Activated naive CD4-positive, alpha-beta T cell treated with anti-CD3 and anti-CD28 coated beads for 36 hours (primary cell): ENCODE results near the gene UBAP2L. TPM values are rescaled to one million over a fixed set of nuclear protein-coding genes. Genes with fewer than 3 reads are reported as not detected.
"Not testable (repeated sequence)": the region's sequence is repeated elsewhere in the genome, so short reads cannot be mapped to it uniquely, and the experiment has no call there.

Source experiments
- CTCF ChIA-PET: fragments of 350-600 bp; sonication (Branson Sonifier 250); formaldehyde crosslinking; loops from one replicate; lab custom pipeline; 2021; ENCODE audit warnings: antibody characterized with exemption; lab: Charles Lee
- DNase-seq: peaks from one replicate; pipeline ENCODE4 v3.0.0-alpha.2; 2020
- H3K27ac Mint-ChIP-seq: one replicate; pipeline ENCODE4 v1.8.0; 2021; ENCODE audit warnings: mild to moderate bottlenecking, mixed read lengths
- H3K27me3 Mint-ChIP-seq: one replicate; pipeline ENCODE4 v1.8.0; 2021; ENCODE audit warnings: low read depth, mixed read lengths
- H3K36me3 Mint-ChIP-seq: one replicate; pipeline ENCODE4 v1.8.0; 2021; ENCODE audit warnings: low read depth, mixed read lengths
- H3K4me1 Mint-ChIP-seq: one replicate; pipeline ENCODE4 v1.8.0; 2021; ENCODE audit warnings: low read depth, mixed read lengths
- H3K4me3 Mint-ChIP-seq: one replicate; pipeline ENCODE4 v1.8.0; 2021; ENCODE audit warnings: mild to moderate bottlenecking, moderate library complexity, mixed read lengths
- H3K9me3 Mint-ChIP-seq: one replicate; pipeline ENCODE4 v1.8.0; 2021; ENCODE audit warnings: mixed read lengths
- intact Hi-C: fragments of 100-400 bp; cut with micrococcal nuclease; formaldehyde crosslinking; loops from one replicate; pipeline ENCODE4 v1.15.1; 2023
- total RNA-seq, 2 experiments: library from RNA; stranded (reverse); gene quantifications; one replicate each; pipeline ENCODE4 v1.2.3, GENCODE V29; 2021

Gene UBAP2L
- total RNA-seq, 2 experiments from 2014 or later = 154 to 164 TPM

GRCh38 chr1:154183046-154183915 is 37.5 kb upstream of the UBAP2L start:
- Mint-ChIP-seq H3K27me3 (no peaks in the 10 kb centered on the region), H3K4me1 (peaks cover 38% of the 10 kb centered on the region), H3K36me3 (peaks cover 35% of the 10 kb centered on the region), H3K27ac (peak overlapping the region; percentile 99), H3K4me3 (peak overlapping the region; percentile 100), H3K9me3 (no peaks in the 10 kb centered on the region)
- peak; percentile 98 for DNase-seq
- CTCF ChIA-PET = interaction anchor here (1.1 to 1.6 kb wide), 3 partner anchors 14 to 27 kb away, joined by 4 to 6 read pairs (median 5); no protein-coding TSS in a partner anchor
- intact Hi-C loops = loop anchor here (2.0 to 5.0 kb wide), 4 partner anchors 36 to 374 kb away; partner anchors contain the start of gene UBE2Q1

DNA sequence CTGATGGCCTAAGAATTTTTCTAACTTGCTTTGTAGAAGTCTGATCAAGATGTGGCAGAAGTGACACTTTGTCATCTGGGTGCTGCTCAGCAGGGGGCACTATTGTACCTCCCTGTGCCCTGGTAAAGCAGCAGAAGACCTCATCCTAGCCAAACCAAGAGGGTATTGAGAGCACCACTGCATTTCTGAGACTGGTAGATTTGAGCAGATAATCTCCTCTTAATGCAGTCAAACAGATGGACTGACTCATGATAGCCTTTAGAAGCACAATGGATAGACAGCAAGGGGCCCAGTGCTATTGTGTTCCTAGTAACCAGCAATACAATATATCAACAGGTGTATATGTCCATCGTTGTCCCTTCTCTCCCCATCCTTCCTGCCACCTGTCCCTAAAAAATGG is 34.6 kb upstream of the UBAP2L start:
- peak; percentile 90 for DNase-seq
- Mint-ChIP-seq H3K36me3 (peaks cover 15% of the 10 kb centered on the region), H3K27ac (no peak overlapping the region), H3K27me3 (peaks cover 1% of the 10 kb centered on the region), H3K4me3 (no peak overlapping the region), H3K4me1 (peaks cover 10% of the 10 kb centered on the region), H3K9me3 (no peaks in the 10 kb centered on the region)
- CTCF ChIA-PET = no interaction called here
- intact Hi-C loops = loop anchor here (1.0 to 5.0 kb wide), 5 partner anchors 86 to 361 kb away; partner anchors contain the start of gene HAX1

- Mint-ChIP-seq H3K4me3 (no peak overlapping the region), H3K9me3 (no peaks in the 10 kb centered on the region), H3K4me1 (peaks cover 7% of the 10 kb centered on the region), H3K36me3 (peaks cover 7% of the 10 kb centered on the region), H3K27me3 (peaks cover 3% of the 10 kb centered on the region), H3K27ac (no peak overlapping the region)
- intact Hi-C loops = loop anchor here (1.0 to 5.0 kb wide), 5 partner anchors 85 to 360 kb away; partner anchors contain the start of gene HAX1
- DNase-seq = no peak
- CTCF ChIA-PET = interaction anchor here (0.8 kb wide), 1 partner anchor 84 kb away, joined by 3 read pairs; no protein-coding TSS in a partner anchor
These were observed 33.8 kb upstream of the UBAP2L start for GRCh38 chr1:154186852-154187501.

GRCh38 chr1:154190550-154190949 is 30.2 kb upstream of the UBAP2L start:
- H3K9me3 Mint-ChIP-seq = no peaks in the 10 kb centered on the region
- no peak for DNase-seq
- intact Hi-C loops = no loop called here
- H3K36me3 Mint-ChIP-seq = no peaks in the 10 kb centered on the region
- H3K4me1 Mint-ChIP-seq = peaks cover 9% of the 10 kb centered on the region
- H3K27me3 Mint-ChIP-seq = peaks cover 11% of the 10 kb centered on the region
- H3K27ac Mint-ChIP-seq = no peak overlapping the region
- no peak overlapping the region for H3K4me3 Mint-ChIP-seq
- CTCF ChIA-PET = interaction anchor here (2.0 to 2.5 kb wide), 2 partner anchors 9 to 82 kb away, joined by 5 to 7 read pairs; partner anchors contain the start of gene HAX1

GRCh38 chr1:154191990-154192461 is 28.7 kb upstream of the UBAP2L start, which contains the start of gene TPM3:
Gene TPM3 (minus strand): TSS chr1:154192100. CDS start chr1:154192018, 82 bp downstream.
- Mint-ChIP-seq H3K9me3 (no peaks in the 10 kb centered on the region), H3K27me3 (peaks cover 11% of the 10 kb centered on the region), H3K4me1 (peaks cover 4% of the 10 kb centered on the region), H3K36me3 (no peaks in the 10 kb centered on the region), H3K27ac (no peak within 1 kb of the TSS), H3K4me3 (no peak within 1 kb of the TSS)
- intact Hi-C loops = no loop called here
- no peak for DNase-seq
- CTCF ChIA-PET = interaction anchor here (0.9 to 1.1 kb wide), 2 partner anchors 80 to 143 kb away, joined by 3 to 4 read pairs; no protein-coding TSS in a partner anchor

GRCh38 chr1:154192476-154192875 is 28.3 kb upstream of the UBAP2L start:
- no peak overlapping the region for H3K27ac Mint-ChIP-seq
- H3K4me3 Mint-ChIP-seq = no peak overlapping the region
- no peaks in the 10 kb centered on the region for H3K36me3 Mint-ChIP-seq
- CTCF ChIA-PET = interaction anchor here (0.9 kb wide), 1 partner anchor 79 kb away, joined by 4 read pairs; no protein-coding TSS in a partner anchor
- H3K4me1 Mint-ChIP-seq = peaks cover 4% of the 10 kb centered on the region
- peaks cover 11% of the 10 kb centered on the region for H3K27me3 Mint-ChIP-seq
- H3K9me3 Mint-ChIP-seq = no peaks in the 10 kb centered on the region
- intact Hi-C loops = no loop called here
- no peak for DNase-seq

GRCh38 chr1:154193821-154194220 is 26.9 kb upstream of the UBAP2L start:
- Mint-ChIP-seq H3K9me3 (no peaks in the 10 kb centered on the region), H3K27me3 (peaks cover 11% of the 10 kb centered on the region), H3K4me1 (peaks cover 4% of the 10 kb centered on the region), H3K36me3 (no peaks in the 10 kb centered on the region), H3K27ac (no peak overlapping the region), H3K4me3 (no peak overlapping the region)
- intact Hi-C loops = no loop called here
- DNase-seq = no peak
- CTCF ChIA-PET = interaction anchor here (0.5 kb wide), 1 partner anchor 230 kb away, joined by 4 read pairs; no protein-coding TSS in a partner anchor

DNA sequence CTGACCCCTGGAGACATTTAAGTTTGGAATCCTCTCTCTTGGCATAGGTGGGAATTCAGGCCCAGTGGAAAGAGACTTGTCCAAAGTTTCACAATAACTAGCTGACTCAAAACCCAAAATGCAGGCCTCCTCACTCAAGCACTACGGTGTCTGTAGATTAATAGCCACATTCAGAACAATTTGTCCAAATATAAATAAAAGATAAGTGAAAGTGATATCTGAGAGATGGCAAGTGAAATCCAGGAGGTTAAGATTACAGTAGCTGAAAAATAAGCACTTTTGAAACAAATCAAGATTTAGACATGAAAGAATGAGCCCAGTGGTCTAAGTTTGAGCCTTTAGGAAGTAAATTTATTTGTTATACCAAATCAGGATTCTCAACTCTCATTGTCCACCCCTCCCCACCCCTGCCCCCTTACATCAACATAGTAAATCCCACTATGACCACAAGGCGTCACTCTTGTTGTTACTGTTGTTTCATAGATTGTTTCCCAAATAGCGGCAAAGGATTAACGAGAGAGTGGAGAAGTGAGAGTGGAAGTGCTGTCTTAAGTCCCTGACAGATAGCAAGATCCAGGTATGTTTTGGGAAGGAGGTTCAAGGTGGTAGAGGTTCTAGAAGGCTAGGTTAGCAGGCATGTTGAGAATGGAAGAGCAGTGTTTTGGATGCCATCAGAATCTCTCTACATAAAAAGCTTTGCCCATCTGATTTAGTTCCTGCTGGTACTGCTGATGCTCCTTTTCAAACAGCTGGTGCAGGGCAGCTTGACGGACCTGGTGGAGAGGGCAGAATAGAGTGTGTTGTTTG is 21.8 kb upstream of the UBAP2L start:
- Mint-ChIP-seq H3K4me1 (no peaks in the 10 kb centered on the region), H3K36me3 (no peaks in the 10 kb centered on the region), H3K9me3 (no peaks in the 10 kb centered on the region), H3K27ac (no peak overlapping the region), H3K4me3 (no peak overlapping the region), H3K27me3 (peaks cover 3% of the 10 kb centered on the region)
- intact Hi-C loops = loop anchor here (1.0 kb wide), 2 partner anchors 73 to 136 kb away; partner anchors contain the start of gene HAX1
- DNase-seq = peak; percentile 69
- CTCF ChIA-PET = interaction anchor here (0.6 to 2.3 kb wide), 29 partner anchors 8 to 368 kb away, joined by 3 to 30 read pairs (median 3); partner anchors contain the start of gene HAX1

GRCh38 chr1:154199563-154199879 is 21.2 kb upstream of the UBAP2L start:
- Mint-ChIP-seq H3K4me3 (no peak overlapping the region), H3K36me3 (no peaks in the 10 kb centered on the region), H3K4me1 (no peaks in the 10 kb centered on the region), H3K27me3 (no peaks in the 10 kb centered on the region), H3K9me3 (no peaks in the 10 kb centered on the region), H3K27ac (no peak overlapping the region)
- no peak for DNase-seq
- intact Hi-C loops = loop anchor here (1.0 kb wide), 2 partner anchors 73 to 136 kb away; partner anchors contain the start of gene HAX1
- CTCF ChIA-PET = interaction anchor here (0.6 to 2.3 kb wide), 27 partner anchors 9 to 368 kb away, joined by 3 to 30 read pairs (median 4); partner anchors contain the start of gene HAX1

DNA sequence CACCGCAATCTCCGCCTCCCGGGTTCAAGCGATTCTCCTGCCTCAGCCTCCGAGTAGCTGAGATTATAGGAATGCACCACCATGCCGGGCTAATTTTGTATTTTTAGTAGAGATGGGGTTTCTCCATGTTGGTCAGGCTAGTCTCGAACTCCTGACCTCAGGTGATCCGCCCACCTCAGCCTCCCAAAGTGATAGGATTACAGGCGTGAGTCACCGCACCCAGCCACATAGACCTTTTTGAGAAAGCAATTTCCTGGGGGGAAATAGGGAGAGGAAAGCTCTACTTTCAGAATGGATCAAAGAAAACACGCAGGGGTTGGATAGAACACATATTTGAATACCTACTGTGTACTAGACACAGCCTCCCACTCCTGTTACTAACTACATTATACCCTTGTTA is 15.0 kb upstream of the UBAP2L start:
- peaks cover 41% of the 10 kb centered on the region for H3K4me1 Mint-ChIP-seq
- H3K36me3 Mint-ChIP-seq = peaks cover 29% of the 10 kb centered on the region
- intact Hi-C loops, H3K27me3 Mint-ChIP-seq, H3K9me3 Mint-ChIP-seq, CTCF ChIA-PET, H3K4me3 Mint-ChIP-seq: not testable (repeated sequence)
- DNase-seq = peak; percentile 27
- H3K27ac Mint-ChIP-seq = peak overlapping the region; percentile 75

DNA sequence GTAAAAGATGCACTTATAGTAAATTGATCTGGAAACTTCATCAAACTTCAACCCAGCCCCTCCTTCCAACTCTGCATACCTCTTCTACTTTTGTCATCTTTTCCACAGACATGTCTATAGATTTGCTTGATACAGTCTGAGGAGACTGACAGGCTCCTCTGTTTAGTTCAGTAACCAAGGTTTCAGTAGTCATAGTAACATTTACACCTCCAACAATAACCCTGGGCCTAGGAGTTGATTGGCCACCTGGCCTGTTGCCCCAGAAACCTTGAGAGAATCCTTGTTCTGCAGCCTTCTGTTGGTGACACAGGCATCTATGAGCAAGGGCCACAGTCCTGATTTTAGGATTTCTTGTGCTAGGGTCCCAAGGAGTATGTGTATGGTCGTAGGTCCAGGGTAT is 14.6 kb upstream of the UBAP2L start, which contains the start of gene CFAP141:
TSS of gene CFAP141 (minus strand) at position 138 of the 400 bp plus-strand sequence. CDS start at position 112, 26 bp downstream.
- CTCF ChIA-PET = interaction anchor here (0.8 kb wide), 1 partner anchor 607 kb away, joined by 3 read pairs; no protein-coding TSS in a partner anchor
- peaks cover 41% of the 10 kb centered on the region for H3K4me1 Mint-ChIP-seq
- peak within 1 kb of the TSS; percentile 75 for H3K27ac Mint-ChIP-seq
- H3K36me3 Mint-ChIP-seq = peaks cover 31% of the 10 kb centered on the region
- no peaks in the 10 kb centered on the region for H3K9me3 Mint-ChIP-seq
- H3K4me3 Mint-ChIP-seq = no peak within 1 kb of the TSS
- no peak for DNase-seq
- H3K27me3 Mint-ChIP-seq = no peaks in the 10 kb centered on the region
- intact Hi-C loops = no loop called here
